Upper lobe of left lung (tissue), 6 donors: ENCODE data around the gene MMP11. TPM values are rescaled to one million over a fixed set of nuclear protein-coding genes. Genes with fewer than 3 reads are reported as not detected.
A peak's percentile ranks its signal among the peaks of the same experiment; 100 is the strongest.

Experiments used
- ATAC-seq, 2 donors: fragments of 200-7000 bp; cut with Tn5 transposase; one replicate each; pipeline ENCODE4 v1.9.1; 2022; ENCODE audit warnings: mild to moderate bottlenecking in 2 of 2, moderate library complexity in 2 of 2; ENCODE audit not compliant: low FRiP score in 2 of 2
- DNase-seq, 2 donors: peaks; one replicate each; pipeline ENCODE4 v3.0.0-alpha.2; 2019 to 2020
- H3K27ac ChIP-seq, 4 donors: fragments of 200-600 bp; sonication (generic); one replicate each; pipeline ENCODE4 v1.5.1; 2016 to 2019
- H3K27me3 ChIP-seq, 4 donors: fragments of 200-600 bp; sonication (generic); one replicate each; pipeline ENCODE4 v1.5.1; 2017 to 2019
- H3K36me3 ChIP-seq, 4 donors: fragments of 200-600 bp; sonication (generic); one replicate each; pipeline ENCODE4 v1.5.1; 2016 to 2019
- H3K4me1 ChIP-seq, 4 donors: fragments of 200-600 bp; sonication (generic); one replicate each; pipeline ENCODE4 v1.5.1; 2018 to 2019
- H3K4me3 ChIP-seq, 4 donors: fragments of 200-600 bp; sonication (generic); one replicate each; pipeline ENCODE4 v1.5.1; 2017 to 2019; ENCODE audit warnings: mild to moderate bottlenecking in 2 of 4, moderate library complexity in 1 of 4
- H3K9me3 ChIP-seq, 4 donors: fragments of 200-600 bp; sonication (generic); one replicate each; pipeline ENCODE4 v1.5.1; 2018 to 2019
- CTCF ChIP-seq, 6 experiments: fragments of 450-650 bp in 4 of 6; fragments of 200-600 bp in 2 of 6; sonication (generic) in 2 of 6; IDR thresholded peaks; one replicate each; pipeline ENCODE4 v1.5.1; 2016 to 2019; ENCODE audit warnings: antibody characterized with exemption in 6 of 6
- EP300 ChIP-seq, 4 donors: sonication (generic); formaldehyde crosslinking; IDR thresholded peaks; one replicate each; pipeline ENCODE4 v1.5.1; 2017; ENCODE audit warnings: antibody characterized with exemption in 4 of 4, control low read depth in 2 of 4
- POLR2A ChIP-seq, 4 donors: fragments of 450-650 bp; IDR thresholded peaks; one replicate each; pipeline ENCODE4 v1.5.1; 2016 to 2017; ENCODE audit warnings: antibody characterized with exemption in 4 of 4, mild to moderate bottlenecking in 2 of 4
- POLR2AphosphoS5 ChIP-seq, 2 donors: sonication (generic); formaldehyde crosslinking; IDR thresholded peaks; one replicate each; pipeline ENCODE4 v1.5.1; 2017; ENCODE audit warnings: antibody characterized with exemption in 2 of 2
- WGBS, 2 donors: methylation state at CpG; one replicate each; pipeline ENCODE4 v1.1.5; 2017 to 2018; 5-methylcytosine and 5-hydroxymethylcytosine counted together
- total RNA-seq, 6 donors: library from RNA; depleted of rRNA in 4 of 6; stranded (reverse); fragments of >200 nt in 4 of 6; gene quantifications; one replicate each; pipeline versions ENCODE4 v1.1.0 to v1.2.1, GENCODE V29; 2016 to 2021
- donor health status: DM: no; HTN: no; CAD: no; lungs with moderate emphysema.
- donor health status: DM: no; HTN: yes; CAD: no; lungs with severe emphysema.

MMP11 gene
- total RNA-seq, 6 donors from 2014 or later: 0.57 to 7.7 (median 2.9) TPM; not detected in 3

- DNase-seq (no peak), ATAC-seq (peak in 1 of 2 donors; percentile 45)
- H3K9me3 ChIP-seq: no peaks in the 10 kb centered on the region
- 55 to 75% methylated on average over 7 to 11 of the region's 11 CpGs for WGBS, 2 donors
- H3K4me3 ChIP-seq: no peak overlapping the region
- no peaks in the 10 kb centered on the region for H3K27me3 ChIP-seq
- no peak overlapping the region for H3K27ac ChIP-seq
- TF ChIP-seq POLR2AphosphoS5 (IDR thresholded peaks at IDR 0.05): no peak
- no peak for TF ChIP-seq POLR2A (IDR thresholded peaks at IDR 0.05)
- no peak for TF ChIP-seq CTCF (IDR thresholded peaks at IDR 0.05)
- no peak for TF ChIP-seq EP300 (IDR thresholded peaks at IDR 0.05)
- peaks cover 0 to 45% (median 31%) of the 10 kb centered on the region in 4 donors for H3K36me3 ChIP-seq
- H3K4me1 ChIP-seq: peaks cover 21 to 33% (median 22%) of the 10 kb centered on the region in 4 donors
These were observed 18.4 kb downstream of the MMP11 start for GRCh38 chr22:23790819-23791737.

- DNase-seq (no peak), ATAC-seq (no peak)
- 91% methylated on average over 14 to 25 of the region's 25 CpGs for WGBS, 2 donors
These were observed 19.3 kb downstream of the MMP11 start for GRCh38 chr22:23791738-23792645.

GRCh38 chr22:23793326-23793725 lies 20.7 kb downstream of the MMP11 start:
- 92 to 95% methylated on average over 7 to 8 of the region's 8 CpGs for WGBS, 2 donors
- Histone ChIP-seq H3K27ac (no peak overlapping the region), H3K4me3 (no peak overlapping the region), H3K4me1 (peaks cover 5 to 17% (median 8%) of the 10 kb centered on the region in 4 donors), H3K27me3 (no peaks in the 10 kb centered on the region), H3K36me3 (peaks cover 0 to 60% (median 44%) of the 10 kb centered on the region in 4 donors), H3K9me3 (no peaks in the 10 kb centered on the region)
- TF ChIP-seq POLR2AphosphoS5 (IDR thresholded peaks at IDR 0.05) (no peak), EP300 (IDR thresholded peaks at IDR 0.05) (no peak), CTCF (IDR thresholded peaks at IDR 0.05) (no peak), POLR2A (IDR thresholded peaks at IDR 0.05) (no peak)
- DNase-seq: no peak
- no peak for ATAC-seq

More at GRCh38 chr22:23791738-23792645, 19.3 kb downstream of the MMP11 start:
- Histone ChIP-seq H3K36me3 (peaks cover 0 to 52% (median 38%) of the 10 kb centered on the region in 4 donors), H3K27me3 (no peaks in the 10 kb centered on the region), H3K4me1 (peaks cover 15 to 27% (median 17%) of the 10 kb centered on the region in 4 donors), H3K4me3 (no peak overlapping the region), H3K27ac (no peak overlapping the region), H3K9me3 (no peaks in the 10 kb centered on the region)
- TF ChIP-seq POLR2AphosphoS5 (IDR thresholded peaks at IDR 0.05): no peak
- TF ChIP-seq EP300 (IDR thresholded peaks at IDR 0.05): no peak
- no peak for TF ChIP-seq CTCF (IDR thresholded peaks at IDR 0.05)
- no peak for TF ChIP-seq POLR2A (IDR thresholded peaks at IDR 0.05)

GRCh38 chr22:23796461-23796860 lies 23.8 kb downstream of the MMP11 start:
- no peak for TF ChIP-seq POLR2AphosphoS5 (IDR thresholded peaks at IDR 0.05)
- TF ChIP-seq POLR2A (IDR thresholded peaks at IDR 0.05): no peak
- no peak for TF ChIP-seq EP300 (IDR thresholded peaks at IDR 0.05)
- TF ChIP-seq CTCF (IDR thresholded peaks at IDR 0.05): no peak
- ATAC-seq (no peak), DNase-seq (no peak)
- Histone ChIP-seq H3K4me1 (no peaks in the 10 kb centered on the region), H3K27ac (no peak overlapping the region), H3K27me3 (no peaks in the 10 kb centered on the region), H3K4me3 (no peak overlapping the region), H3K9me3 (no peaks in the 10 kb centered on the region), H3K36me3 (peaks cover 13 to 91% (median 66%) of the 10 kb centered on the region in 4 donors)
- 78 to 87% methylated on average over 5 of the region's 5 CpGs for WGBS, 2 donors
